ENCODE results near the gene BHMT. TPM values are rescaled to one million over a fixed set of nuclear protein-coding genes. Genes with fewer than 3 reads are reported as not detected.
A peak's percentile ranks its signal among the peaks of the same experiment; 100 is the strongest.

BHMT gene
- total RNA-seq, 1 donor from 2014 or later = not detected

DNA sequence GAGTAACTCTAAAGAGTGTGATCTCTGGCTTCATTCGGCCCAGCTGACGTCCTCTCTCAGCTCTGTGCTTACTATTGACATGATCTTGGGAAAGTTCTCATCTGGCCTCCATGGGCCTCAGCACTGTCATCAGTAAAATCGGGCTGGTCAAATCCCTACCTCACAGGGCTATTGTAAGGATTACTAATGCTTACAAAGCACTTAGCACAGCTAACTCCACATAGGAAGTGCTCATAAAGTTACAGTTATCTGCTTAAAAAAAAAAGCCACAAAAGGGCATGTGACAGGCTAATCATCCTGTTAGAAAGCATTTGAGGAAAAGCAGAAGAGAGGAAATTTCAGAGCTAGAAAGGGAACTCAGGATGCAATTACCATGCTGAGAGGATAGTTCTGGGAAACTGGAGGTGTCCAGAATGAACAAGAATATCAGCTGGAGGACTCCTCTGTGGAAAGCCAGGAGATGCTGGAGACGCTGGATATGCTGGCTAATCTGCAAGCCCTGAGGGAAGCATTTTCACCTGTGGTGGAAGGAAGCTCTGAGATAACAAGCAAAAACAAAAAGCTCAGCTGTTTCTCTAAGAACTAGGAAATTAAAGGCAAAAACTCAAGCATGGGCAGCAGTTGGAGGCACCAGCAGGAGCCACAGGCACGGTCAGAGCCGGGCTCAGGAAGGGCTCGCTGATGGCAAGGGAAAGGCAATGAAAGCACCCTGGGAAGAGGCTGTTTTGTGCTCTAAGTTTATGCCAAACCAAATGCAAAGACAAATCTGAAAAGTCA, 4.4 kb upstream of the BHMT start:
- ChIA-PET POLR2A (no interaction called here), CTCF (no interaction called here)
- Mint-ChIP-seq H3K36me3 (ENCODE audit: low read depth) (no peaks in the 10 kb centered on the region), H3K27ac (no peak overlapping the region), H3K4me3 (no peak overlapping the region), H3K27me3 (peaks cover 53% of the 10 kb centered on the region), H3K9me3 (no peaks in the 10 kb centered on the region), H3K4me1 (no peaks in the 10 kb centered on the region)
- no peak for ATAC-seq (ENCODE audit: low read depth)
- TF ChIP-seq, protein P1, sequence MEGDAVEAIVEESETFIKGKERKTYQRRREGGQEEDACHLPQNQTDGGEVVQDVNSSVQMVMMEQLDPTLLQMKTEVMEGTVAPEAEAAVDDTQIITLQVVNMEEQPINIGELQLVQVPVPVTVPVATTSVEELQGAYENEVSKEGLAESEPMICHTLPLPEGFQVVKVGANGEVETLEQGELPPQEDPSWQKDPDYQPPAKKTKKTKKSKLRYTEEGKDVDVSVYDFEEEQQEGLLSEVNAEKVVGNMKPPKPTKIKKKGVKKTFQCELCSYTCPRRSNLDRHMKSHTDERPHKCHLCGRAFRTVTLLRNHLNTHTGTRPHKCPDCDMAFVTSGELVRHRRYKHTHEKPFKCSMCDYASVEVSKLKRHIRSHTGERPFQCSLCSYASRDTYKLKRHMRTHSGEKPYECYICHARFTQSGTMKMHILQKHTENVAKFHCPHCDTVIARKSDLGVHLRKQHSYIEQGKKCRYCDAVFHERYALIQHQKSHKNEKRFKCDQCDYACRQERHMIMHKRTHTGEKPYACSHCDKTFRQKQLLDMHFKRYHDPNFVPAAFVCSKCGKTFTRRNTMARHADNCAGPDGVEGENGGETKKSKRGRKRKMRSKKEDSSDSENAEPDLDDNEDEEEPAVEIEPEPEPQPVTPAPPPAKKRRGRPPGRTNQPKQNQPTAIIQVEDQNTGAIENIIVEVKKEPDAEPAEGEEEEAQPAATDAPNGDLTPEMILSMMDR (IDR thresholded peaks at IDR 0.05) = no peak
- intact Hi-C loops (cut with micrococcal nuclease) = no loop called here
- DNase-seq = no peak

DNA sequence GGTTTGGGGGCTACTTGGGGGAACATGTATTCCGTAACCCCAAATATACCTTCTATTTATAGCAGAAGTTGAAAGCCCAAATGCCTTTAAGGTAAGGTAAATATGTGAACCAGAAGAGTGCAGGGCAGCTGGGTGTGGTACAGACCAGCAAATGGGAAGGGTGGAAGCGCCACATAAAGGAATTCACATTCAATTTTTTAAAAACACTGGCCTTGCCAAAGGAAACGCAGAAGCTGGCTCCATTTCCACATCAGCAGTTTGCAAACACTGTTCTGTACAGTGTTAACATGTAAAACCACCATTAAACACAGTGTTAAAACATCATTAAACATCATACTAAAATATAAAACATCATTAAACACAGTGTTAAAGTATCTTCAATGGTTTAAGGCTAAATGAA, 3.5 kb upstream of the BHMT start:
- CTCF ChIA-PET = no interaction called here
- ATAC-seq (ENCODE audit: low read depth) (no peak), DNase-seq (no peak)
- POLR2A ChIA-PET = no interaction called here
- Mint-ChIP-seq H3K9me3 (no peaks in the 10 kb centered on the region), H3K27ac (no peak overlapping the region), H3K4me1 (no peaks in the 10 kb centered on the region), H3K4me3 (no peak overlapping the region), H3K27me3 (peaks cover 57% of the 10 kb centered on the region), H3K36me3 (ENCODE audit: low read depth) (no peaks in the 10 kb centered on the region)
- TF ChIP-seq, protein P1 (IDR thresholded peaks at IDR 0.05) = no peak
- intact Hi-C loops (cut with micrococcal nuclease) = no loop called here

DNA sequence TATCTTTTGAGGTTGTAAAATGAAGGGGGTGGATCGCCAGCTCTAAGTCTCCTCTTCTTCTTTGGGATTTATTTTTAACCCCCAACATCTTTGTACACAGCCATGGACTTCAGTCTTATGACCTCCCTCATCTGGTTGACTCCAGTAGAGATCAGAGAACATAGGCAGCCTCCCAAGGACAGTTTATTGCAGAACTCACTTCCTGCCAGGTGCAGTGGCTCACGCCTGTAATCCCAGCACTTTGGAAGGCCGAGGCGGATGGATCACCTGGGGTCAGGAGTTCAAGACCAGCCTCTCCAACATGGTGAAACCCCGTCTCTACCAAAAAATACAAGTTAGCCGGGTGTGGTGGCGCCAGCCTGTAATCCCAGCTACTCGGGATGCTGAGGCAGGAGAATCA, 2.8 kb upstream of the BHMT start:
- ATAC-seq (ENCODE audit: low read depth) (no peak), DNase-seq (no peak)
- H3K4me3 Mint-ChIP-seq = no peak overlapping the region
- no peaks in the 10 kb centered on the region for H3K4me1 Mint-ChIP-seq
- H3K9me3 Mint-ChIP-seq = no peaks in the 10 kb centered on the region
- ChIA-PET CTCF (interaction anchor here (1.3 kb wide), 1 partner anchor 88 kb away, joined by 6 read pairs; no protein-coding TSS in a partner anchor), POLR2A (no interaction called here)
- H3K27me3 Mint-ChIP-seq = peaks cover 55% of the 10 kb centered on the region
- intact Hi-C loops (cut with micrococcal nuclease) = no loop called here
- H3K36me3 Mint-ChIP-seq (ENCODE audit: low read depth) = no peaks in the 10 kb centered on the region
- TF ChIP-seq, protein P1 (IDR thresholded peaks at IDR 0.05) = no peak
- no peak overlapping the region for H3K27ac Mint-ChIP-seq

DNA sequence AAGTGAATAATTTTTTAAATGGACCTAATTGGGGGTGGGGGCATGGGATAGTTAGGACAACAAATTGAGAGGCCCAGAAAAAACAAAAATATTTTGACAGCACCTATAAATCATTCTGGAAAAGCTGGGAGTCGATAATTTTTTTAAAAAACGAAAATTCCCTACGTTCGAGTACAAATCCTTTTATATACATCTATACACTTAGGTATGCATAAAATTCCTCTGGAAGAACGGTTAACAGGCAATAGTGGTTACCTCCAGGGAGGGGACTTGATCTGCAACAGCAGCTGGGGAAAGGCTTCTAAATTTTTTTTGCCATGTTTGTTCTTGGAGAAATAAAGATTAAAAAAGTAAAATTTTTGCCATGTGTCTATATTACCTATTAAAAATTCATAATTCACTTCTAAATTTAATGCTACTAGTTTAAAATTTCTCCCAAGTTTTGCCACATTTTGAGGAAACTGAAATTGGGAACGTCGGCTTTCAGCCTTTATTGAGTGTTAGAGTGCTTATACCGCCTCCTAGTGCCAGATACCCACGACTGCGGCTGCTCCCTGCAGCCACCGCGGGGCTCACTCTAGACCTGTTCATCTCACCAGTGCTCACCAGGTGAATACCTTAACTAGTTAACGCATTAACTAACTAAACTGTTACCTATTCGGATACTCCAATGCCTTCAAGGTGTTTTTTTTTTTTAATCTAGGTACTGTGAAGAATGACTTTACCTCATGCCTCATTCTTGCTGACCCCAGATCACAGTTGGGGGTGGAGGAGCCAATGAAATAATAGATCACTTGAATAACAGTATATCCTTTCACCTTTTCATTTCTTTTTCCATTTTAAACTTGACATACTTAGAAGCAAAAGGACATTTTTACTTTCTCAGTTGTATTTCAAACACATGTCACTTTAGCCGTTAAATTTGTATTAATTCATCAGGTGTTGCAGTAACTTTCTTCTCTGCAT, 1.8 kb upstream of the BHMT start:
- TF ChIP-seq, protein P1 (IDR thresholded peaks at IDR 0.05) = no peak
- no peaks in the 10 kb centered on the region for H3K9me3 Mint-ChIP-seq
- H3K27ac Mint-ChIP-seq = no peak overlapping the region
- intact Hi-C loops (cut with micrococcal nuclease) = loop anchor here (1.0 to 5.0 kb wide), 4 partner anchors 89 to 643 kb away; no protein-coding TSS in a partner anchor
- no peak for DNase-seq
- ChIA-PET POLR2A (no interaction called here), CTCF (interaction anchor here (1.3 kb wide), 1 partner anchor 89 kb away, joined by 6 read pairs; no protein-coding TSS in a partner anchor)
- ATAC-seq (ENCODE audit: low read depth) = peak; percentile 42
- peaks cover 57% of the 10 kb centered on the region for H3K27me3 Mint-ChIP-seq
- H3K36me3 Mint-ChIP-seq (ENCODE audit: low read depth) = no peaks in the 10 kb centered on the region
- H3K4me1 Mint-ChIP-seq = no peaks in the 10 kb centered on the region
- no peak overlapping the region for H3K4me3 Mint-ChIP-seq

Measured in activated B cell treated with CpG ODN at 0.5 μM for 24 hours (primary cell).